Measurements from ENCODE around the gene SAP30. TPM values are rescaled to one million over a fixed set of nuclear protein-coding genes. Genes with fewer than 3 reads are reported as not detected.

SAP30 gene
- total RNA-seq, 1 donor from 2014 or later: 22.2 TPM

DNA sequence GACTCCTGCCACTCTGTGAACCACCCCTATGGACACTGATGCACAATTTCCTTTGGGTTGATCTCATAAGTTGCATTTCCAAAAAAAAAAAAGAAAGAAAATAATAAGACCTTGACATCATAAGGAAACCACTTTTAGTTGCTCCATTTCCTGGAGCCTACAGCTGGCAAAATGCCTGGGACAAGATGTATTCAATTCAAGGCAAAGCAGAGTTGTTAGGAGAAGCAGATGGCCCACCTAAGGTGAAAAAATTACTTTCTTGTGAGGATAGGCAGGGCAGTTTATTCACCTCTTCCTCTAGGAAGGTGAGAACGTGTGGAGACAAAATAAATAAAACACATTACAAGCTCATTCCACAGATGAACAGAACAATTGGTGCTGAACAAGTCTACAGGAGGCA lies 42.3 kb downstream of the SAP30 start:
- TF ChIP-seq, protein P1, sequence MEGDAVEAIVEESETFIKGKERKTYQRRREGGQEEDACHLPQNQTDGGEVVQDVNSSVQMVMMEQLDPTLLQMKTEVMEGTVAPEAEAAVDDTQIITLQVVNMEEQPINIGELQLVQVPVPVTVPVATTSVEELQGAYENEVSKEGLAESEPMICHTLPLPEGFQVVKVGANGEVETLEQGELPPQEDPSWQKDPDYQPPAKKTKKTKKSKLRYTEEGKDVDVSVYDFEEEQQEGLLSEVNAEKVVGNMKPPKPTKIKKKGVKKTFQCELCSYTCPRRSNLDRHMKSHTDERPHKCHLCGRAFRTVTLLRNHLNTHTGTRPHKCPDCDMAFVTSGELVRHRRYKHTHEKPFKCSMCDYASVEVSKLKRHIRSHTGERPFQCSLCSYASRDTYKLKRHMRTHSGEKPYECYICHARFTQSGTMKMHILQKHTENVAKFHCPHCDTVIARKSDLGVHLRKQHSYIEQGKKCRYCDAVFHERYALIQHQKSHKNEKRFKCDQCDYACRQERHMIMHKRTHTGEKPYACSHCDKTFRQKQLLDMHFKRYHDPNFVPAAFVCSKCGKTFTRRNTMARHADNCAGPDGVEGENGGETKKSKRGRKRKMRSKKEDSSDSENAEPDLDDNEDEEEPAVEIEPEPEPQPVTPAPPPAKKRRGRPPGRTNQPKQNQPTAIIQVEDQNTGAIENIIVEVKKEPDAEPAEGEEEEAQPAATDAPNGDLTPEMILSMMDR (IDR thresholded peaks at IDR 0.05; ENCODE audit: unreplicated experiment): no peak
- Mint-ChIP-seq H3K36me3 (ENCODE audit: low read depth, unreplicated experiment) (no peaks in the 10 kb centered on the region), H3K27ac (ENCODE audit: unreplicated experiment) (no peak overlapping the region), H3K9me3 (ENCODE audit: unreplicated experiment) (no peaks in the 10 kb centered on the region), H3K4me1 (ENCODE audit: unreplicated experiment) (peaks cover 6% of the 10 kb centered on the region), H3K27me3 (ENCODE audit: unreplicated experiment) (peaks cover under 1% of the 10 kb centered on the region), H3K4me3 (ENCODE audit: unreplicated experiment) (no peak overlapping the region)
- no peak for DNase-seq (ENCODE audit: low spot score)

DNA sequence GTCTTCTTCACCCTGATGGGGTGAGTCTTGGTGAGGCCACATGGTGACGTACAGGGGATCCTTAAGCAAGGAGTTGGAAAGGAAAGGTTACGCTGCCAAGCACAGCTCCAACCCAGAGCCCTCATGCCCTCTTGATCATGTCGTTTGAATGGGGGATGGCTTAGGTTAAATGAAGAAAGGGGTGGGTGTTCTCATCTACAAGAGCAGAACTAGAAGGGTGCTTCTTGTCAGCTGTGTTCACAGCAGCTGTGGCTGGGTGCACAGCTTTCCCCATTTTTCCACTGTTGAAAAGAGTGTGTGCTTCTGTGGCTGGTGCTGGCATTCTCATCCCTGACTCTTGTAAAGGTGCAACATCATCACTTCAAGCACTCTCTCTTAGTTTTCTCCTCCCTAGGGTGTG lies 43.7 kb downstream of the SAP30 start:
- Mint-ChIP-seq H3K27ac (ENCODE audit: unreplicated experiment) (no peak overlapping the region), H3K9me3 (ENCODE audit: unreplicated experiment) (no peaks in the 10 kb centered on the region), H3K4me1 (ENCODE audit: unreplicated experiment) (peaks cover 20% of the 10 kb centered on the region), H3K27me3 (ENCODE audit: unreplicated experiment) (peaks cover 2% of the 10 kb centered on the region), H3K36me3 (ENCODE audit: low read depth, unreplicated experiment) (no peaks in the 10 kb centered on the region), H3K4me3 (ENCODE audit: unreplicated experiment) (no peak overlapping the region)
- DNase-seq (ENCODE audit: low spot score): no peak
- TF ChIP-seq, protein P1 (IDR thresholded peaks at IDR 0.05; ENCODE audit: unreplicated experiment): no peak

DNA sequence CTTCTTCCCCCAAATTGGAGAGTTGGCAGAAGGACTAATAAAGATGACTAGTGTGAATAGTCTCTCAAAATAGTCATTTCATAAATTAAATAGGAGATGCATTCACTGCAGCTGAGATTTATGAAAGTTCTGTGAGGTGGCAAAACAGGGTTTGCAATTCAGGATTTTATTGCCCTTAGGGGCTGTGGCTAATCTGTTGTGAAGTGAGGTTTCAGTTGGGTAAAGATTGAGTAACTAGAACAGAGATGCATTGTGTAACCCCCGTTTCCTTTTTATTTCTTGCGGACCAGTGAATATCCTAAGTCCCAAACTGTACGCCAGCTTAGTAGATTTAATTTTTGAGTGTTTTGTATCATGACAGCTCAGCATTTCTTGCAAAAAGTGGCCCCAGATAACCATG lies 44.3 kb downstream of the SAP30 start:
- no peaks in the 10 kb centered on the region for H3K36me3 Mint-ChIP-seq (ENCODE audit: low read depth, unreplicated experiment)
- TF ChIP-seq, protein P1 (IDR thresholded peaks at IDR 0.05; ENCODE audit: unreplicated experiment): no peak
- H3K27me3 Mint-ChIP-seq (ENCODE audit: unreplicated experiment): peaks cover 2% of the 10 kb centered on the region
- no peak for DNase-seq (ENCODE audit: low spot score)
- no peaks in the 10 kb centered on the region for H3K9me3 Mint-ChIP-seq (ENCODE audit: unreplicated experiment)
- no peak overlapping the region for H3K27ac Mint-ChIP-seq (ENCODE audit: unreplicated experiment)
- no peak overlapping the region for H3K4me3 Mint-ChIP-seq (ENCODE audit: unreplicated experiment)
- H3K4me1 Mint-ChIP-seq (ENCODE audit: unreplicated experiment): peaks cover 23% of the 10 kb centered on the region

DNA sequence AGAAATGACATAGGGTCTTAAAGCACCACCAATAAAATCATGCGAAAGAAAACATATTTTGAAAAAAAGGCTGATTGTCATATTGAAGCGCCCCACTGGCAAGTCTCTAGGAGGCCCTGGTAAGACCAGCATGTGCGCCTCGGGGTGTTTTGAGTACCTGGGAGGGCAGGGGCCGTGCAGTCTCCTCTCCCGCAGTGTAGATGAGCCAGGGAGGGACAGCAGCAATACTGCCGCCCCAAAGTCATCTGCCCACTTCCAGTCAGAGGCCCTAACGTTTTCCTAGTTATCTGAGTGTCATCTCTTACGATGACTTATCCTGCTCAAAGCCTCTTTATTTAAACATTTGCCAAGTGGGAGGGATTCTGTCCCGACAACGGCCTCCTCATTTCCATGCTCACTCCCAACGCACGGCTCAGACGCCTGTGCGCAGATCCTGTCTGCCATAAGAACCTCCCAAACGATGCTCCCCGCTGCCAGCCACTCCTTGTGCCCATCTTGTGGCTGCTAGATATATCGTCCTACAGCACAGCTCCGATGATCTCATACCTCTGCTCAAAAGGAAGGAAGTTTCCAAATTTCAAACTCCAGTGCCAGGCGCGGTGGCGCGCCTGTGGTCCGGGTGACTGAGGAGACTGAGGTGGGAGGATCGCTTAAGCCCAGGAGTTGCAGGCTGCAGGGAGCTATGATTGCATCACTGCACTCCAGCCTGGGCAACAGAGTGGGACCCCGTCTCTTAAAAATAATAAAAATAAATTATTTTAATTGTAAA lies 45.3 kb downstream of the SAP30 start:
- Mint-ChIP-seq H3K27me3 (ENCODE audit: unreplicated experiment) (peaks cover 2% of the 10 kb centered on the region), H3K9me3 (ENCODE audit: unreplicated experiment) (no peaks in the 10 kb centered on the region), H3K4me1 (ENCODE audit: unreplicated experiment) (peaks cover 29% of the 10 kb centered on the region), H3K27ac (ENCODE audit: unreplicated experiment) (no peak overlapping the region), H3K36me3 (ENCODE audit: low read depth, unreplicated experiment) (no peaks in the 10 kb centered on the region), H3K4me3 (ENCODE audit: unreplicated experiment) (no peak overlapping the region)
- no peak for DNase-seq (ENCODE audit: low spot score)
- TF ChIP-seq, protein P1 (IDR thresholded peaks at IDR 0.05; ENCODE audit: unreplicated experiment): no peak

DNA sequence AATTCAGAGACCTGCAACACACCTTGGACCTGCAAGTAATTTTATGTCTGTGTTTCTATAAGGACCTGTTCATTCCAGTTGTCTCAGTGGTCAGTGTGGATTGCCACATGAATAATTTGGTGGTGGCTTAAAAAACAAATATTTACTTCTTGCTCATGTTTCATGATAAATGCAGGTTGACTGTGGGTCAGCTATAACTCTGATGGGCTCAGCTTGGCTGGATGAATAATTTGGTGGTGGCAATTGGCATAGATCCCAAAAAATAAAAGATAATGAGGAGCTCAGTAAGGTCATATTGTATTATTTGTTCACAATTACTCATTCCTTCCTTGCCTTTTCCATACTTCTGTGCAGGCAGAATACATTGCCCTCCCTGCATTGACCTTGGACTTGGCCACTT lies 47.1 kb downstream of the SAP30 start:
- Mint-ChIP-seq H3K4me1 (ENCODE audit: unreplicated experiment) (peaks cover 29% of the 10 kb centered on the region), H3K4me3 (ENCODE audit: unreplicated experiment) (no peak overlapping the region), H3K27me3 (ENCODE audit: unreplicated experiment) (peaks cover 2% of the 10 kb centered on the region), H3K9me3 (ENCODE audit: unreplicated experiment) (no peaks in the 10 kb centered on the region), H3K27ac (ENCODE audit: unreplicated experiment) (no peak overlapping the region), H3K36me3 (ENCODE audit: low read depth, unreplicated experiment) (no peaks in the 10 kb centered on the region)
- TF ChIP-seq, protein P1 (IDR thresholded peaks at IDR 0.05; ENCODE audit: unreplicated experiment): no peak
- no peak for DNase-seq (ENCODE audit: low spot score)
